Stromal cell of bone marrow (primary cell): ENCODE results near the gene TMCO5A.
A peak's percentile ranks its signal among the peaks of the same experiment; 100 is the strongest.
"Not testable (repeated sequence)": the region's sequence is repeated elsewhere in the genome, so short reads cannot be mapped to it uniquely, and the experiment has no call there.

Source experiments
- DNase-seq: peaks from one replicate; pipeline ENCODE4 v3.0.0-alpha.2; 2012; ENCODE audit warnings: low read depth

The TMCO5A gene

GRCh38 chr15:37934340-37934739 is at the start of gene TMCO5A:
Gene TMCO5A (plus strand): TSS chr15:37934640. CDS start chr15:37936324, 1,684 bp downstream.
- DNase-seq = no peak

GRCh38 chr15:37885651-37886050 is 48.8 kb upstream of the TMCO5A start:
- no peak for DNase-seq

- DNase-seq = no peak
These were observed 46.1 kb upstream of the TMCO5A start for GRCh38 chr15:37888356-37888755.

DNA sequence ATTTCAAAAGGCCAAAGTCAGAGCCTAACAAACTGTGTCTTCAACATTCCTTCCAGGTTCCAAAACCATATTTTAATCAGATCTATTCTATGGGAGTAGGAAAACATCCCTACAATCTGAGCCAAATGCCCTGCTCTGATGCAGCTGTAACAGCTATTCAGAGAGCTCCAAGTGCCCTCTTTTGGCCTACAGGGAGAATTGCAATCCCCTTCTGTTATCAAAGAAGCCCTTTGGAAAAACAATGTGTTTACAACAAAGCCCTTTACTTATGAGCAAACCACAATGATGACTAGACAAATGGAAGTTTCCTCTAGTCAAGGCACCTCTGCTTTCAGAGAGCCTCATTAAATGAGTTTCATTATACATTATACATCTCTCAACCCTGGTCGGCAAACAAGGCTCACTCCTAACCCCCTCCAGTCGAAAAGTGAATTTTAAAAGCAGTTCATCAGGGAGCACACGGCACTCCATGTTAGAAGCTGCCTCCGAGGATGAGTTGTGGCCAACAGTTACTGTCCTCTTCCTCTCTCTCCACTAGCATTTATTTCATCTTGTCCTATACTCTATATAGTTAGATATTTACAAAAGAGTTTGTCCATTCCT is 42.6 kb upstream of the TMCO5A start:
- DNase-seq = peak; percentile 28

- DNase-seq = no peak
These were observed 41.1 kb upstream of the TMCO5A start for GRCh38 chr15:37893309-37893708.

DNA sequence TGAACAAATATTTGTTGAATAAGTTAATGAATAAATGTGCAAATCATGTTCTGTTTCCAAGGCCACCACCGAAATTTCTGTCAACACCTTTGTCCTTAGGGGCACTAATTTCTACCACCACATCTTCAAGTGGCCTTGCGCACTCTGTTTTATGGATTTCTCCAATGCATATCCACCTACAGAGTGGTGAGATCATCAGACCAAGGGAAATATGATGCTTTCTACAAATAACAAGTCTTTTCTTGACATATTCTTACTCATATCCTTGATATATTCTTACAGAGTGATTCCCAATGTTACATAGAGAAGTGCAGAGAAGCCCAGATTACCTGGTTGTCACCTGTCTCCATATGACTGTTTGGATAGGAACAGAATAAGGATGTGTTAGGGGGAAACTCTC is 36.1 kb upstream of the TMCO5A start:
- DNase-seq = no peak

- DNase-seq = no peak
These were observed 33.9 kb upstream of the TMCO5A start for GRCh38 chr15:37900326-37901221.

DNA sequence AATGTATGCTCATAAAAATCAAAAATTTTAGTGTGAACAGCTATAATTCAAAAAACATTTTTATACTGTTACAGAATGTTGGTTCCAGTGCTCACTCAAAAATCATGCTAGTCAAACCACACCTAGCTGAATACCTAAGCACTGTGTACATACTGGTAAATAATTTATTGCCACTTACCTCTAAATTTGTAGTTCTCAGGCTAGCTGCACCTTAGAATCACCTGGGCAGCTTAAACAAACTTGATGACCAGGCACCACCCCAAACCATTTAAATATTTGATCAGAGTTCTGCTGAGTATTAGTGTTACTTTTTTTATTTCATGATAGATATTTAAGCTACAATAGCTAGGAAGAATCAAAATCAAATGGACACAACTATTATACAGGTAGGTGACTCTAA is 32.3 kb upstream of the TMCO5A start:
- no peak for DNase-seq

GRCh38 chr15:37903919-37904625 is 30.4 kb upstream of the TMCO5A start:
- no peak for DNase-seq

DNA sequence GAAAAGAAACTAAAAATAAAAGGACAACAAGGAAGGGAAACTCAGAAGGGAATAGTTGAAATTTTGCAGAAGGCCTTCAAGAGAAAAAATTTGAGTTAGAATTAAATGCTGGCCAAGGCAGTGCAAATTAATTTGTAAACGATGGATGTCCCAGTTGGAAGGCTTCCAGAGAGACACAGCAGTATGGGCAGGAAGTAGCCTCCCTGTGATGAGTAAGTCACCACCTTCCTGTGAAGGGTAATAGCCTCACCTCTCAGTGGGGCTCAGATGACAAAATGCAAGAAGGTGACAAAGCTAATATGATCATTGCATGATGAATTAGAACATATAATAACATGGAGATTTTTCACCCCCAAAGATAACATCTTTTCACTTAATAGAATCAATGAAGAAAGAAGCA is 27.3 kb upstream of the TMCO5A start:
- no peak for DNase-seq

DNA sequence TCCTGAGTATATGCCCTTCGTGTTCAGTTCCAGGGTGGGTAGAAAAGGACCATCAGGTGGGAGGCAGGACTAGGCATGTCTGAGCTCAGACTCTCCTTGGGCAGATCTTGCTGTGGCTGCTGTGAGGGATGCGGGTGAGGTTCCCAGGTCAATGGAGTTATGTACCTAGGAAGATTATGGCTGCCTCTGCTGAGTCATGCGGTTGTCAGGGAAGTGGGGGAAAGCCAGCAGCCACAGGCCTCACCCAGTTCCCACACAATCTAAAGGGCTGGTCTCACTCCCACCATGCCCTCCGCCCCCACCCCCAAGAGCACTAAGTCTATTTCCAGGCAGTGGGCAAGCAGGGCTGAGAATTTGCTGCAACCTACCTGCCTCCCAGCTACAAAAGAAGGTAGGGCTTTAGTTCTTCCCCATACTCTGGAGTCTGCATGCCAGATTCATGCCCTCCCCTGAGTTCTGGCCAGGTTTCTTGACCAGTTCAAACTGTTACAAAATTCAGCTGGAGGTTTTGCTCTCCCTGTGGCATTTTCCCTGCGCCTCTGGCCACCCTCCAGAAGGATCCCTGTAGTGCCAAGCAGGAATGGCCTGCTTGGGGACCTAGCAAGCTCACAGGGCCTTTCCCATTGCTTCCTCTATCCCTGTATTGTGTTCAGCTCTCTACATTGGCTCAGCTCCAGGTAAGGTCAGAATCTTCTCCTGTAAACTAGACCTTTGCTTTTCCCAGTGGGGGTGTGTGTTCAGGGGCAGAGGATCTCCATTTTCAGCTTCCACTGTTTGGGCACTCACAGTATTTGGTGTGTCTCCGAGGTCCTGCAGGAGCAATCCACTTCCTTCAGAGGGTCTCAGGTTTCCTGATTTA is 12.7 kb upstream of the TMCO5A start:
- no peak for DNase-seq

- no peak for DNase-seq
These were observed 8.3 kb upstream of the TMCO5A start for GRCh38 chr15:37926136-37926535.

GRCh38 chr15:37929238-37929637 is 5.2 kb upstream of the TMCO5A start:
- DNase-seq = no peak

DNA sequence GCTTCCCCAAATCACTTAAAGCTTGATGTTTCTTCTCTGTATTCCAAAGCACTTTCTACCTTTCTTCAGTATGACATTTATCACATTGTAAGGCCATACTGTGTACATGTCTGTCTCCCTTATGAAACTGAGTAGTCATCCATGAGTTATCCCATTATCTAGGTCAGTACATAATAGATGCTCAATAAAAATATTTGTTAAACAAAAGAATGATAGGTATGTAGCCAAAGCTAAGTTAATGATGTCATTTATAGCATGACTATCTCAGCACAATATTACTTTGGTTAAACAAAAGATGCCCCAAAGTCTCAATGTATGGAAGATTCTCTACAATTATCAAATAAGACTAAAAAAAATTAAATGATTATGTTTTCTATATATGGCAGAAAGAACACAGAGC is 3.1 kb upstream of the TMCO5A start:
- no peak for DNase-seq

- DNase-seq = peak; percentile 28
These were observed 2.6 kb upstream of the TMCO5A start for GRCh38 chr15:37931868-37932267.

DNA sequence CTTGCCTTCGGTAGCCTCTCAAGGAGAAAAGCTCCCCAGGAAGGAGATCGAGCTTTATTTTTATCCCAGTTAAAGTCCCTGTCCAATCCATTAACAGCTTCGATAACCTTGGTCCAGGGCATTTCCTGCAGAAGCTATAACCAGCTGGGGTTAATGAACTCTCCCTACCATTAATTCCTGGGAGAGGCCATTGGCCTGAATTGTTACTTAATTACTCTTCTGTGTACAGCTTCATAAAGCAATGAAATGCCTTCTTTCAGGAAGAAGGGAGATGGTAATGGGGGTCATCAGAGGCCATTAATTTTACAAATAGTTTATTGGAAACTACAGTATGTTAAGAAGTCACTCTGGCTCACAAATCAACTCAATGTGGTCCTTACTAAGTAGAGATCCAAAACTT is 1.9 kb upstream of the TMCO5A start:
- no peak for DNase-seq

GRCh38 chr15:37933666-37934065 is 774 bp upstream of the TMCO5A start:
- DNase-seq = peak; percentile 24

DNA sequence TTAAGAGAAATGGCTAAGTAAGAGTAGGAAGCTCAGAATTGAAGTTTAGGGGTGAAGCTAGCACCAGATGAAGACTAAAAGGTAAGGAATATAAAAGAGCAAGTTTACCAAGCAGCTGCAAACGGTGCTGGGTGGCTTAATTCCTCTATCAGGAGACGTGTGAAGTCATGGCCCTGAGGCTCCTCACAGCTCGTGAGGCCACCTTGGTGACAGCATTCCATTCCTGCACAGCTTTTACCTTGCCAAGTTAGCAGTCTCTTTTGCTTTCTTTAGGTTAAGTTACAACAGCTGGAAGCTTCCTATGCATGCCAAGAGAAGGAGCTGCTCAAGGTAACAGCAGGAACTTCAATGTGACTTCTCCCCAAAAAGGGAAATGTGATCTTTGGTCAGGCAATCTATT is 6.4 kb downstream of the TMCO5A start:
- DNase-seq = no peak

GRCh38 chr15:37941779-37942178 is 7.3 kb downstream of the TMCO5A start:
- no peak for DNase-seq

DNA sequence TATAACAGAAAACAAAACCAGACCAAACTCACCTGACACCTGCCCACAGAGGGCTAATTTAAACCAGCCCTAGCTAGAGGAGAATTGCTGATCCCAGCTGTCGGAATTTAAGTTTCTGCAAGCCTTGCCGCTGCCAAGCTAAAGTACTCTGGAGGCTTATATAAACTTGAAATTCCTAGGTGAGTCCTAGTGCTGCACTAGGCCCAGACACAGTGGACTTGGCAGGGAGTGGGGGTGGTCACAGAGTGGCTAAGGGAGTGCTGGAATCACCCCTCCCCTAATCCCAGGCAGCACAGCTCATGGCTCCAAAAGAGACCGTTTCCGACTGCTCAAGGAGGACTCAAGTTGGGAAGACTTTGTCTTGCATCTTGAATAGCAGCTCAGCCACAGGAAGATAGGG is 17.6 kb downstream of the TMCO5A start:
- no peak for DNase-seq

GRCh38 chr15:37960742-37961141 is 26.3 kb downstream of the TMCO5A start:
- DNase-seq = not testable (repeated sequence)

DNA sequence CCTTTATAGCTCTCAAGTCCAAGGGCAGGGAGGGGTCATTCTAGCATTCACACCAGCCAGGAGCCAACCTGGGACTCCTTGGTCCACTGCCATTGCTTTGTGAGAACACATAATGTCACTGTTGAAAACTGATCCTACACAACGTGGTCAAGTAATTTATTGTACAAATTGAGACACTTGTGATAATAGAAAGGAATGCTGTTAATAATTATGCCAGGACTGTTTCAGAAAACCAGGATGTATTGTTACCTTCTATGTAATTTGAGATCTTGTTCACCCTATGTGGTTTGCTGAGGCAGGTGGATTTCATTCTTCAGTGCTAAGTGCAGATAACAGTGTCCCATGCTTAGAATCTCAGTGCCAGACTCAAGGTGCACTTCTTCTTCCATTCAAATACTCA is 33.3 kb downstream of the TMCO5A start:
- no peak for DNase-seq
